Measurements from ENCODE around the gene C9orf152. TPM values are rescaled to one million over a fixed set of nuclear protein-coding genes. Genes with fewer than 3 reads are reported as not detected.
A peak's percentile ranks its signal among the peaks of the same experiment; 100 is the strongest.
"Not testable (repeated sequence)": the region's sequence is repeated elsewhere in the genome, so short reads cannot be mapped to it uniquely, and the experiment has no call there.

The C9orf152 gene
- total RNA-seq, 4 donors from 2014 or later: not detected

- no peak for TF ChIP-seq CTCF (IDR thresholded peaks at IDR 0.05)
- DNase-seq (ENCODE audit: low spot score): no peak
- ATAC-seq (ENCODE audit: low FRiP score): no peak
These were observed 44.7 kb upstream of the C9orf152 start for GRCh38 chr9:110252509-110253139.

GRCh38 chr9:110251770-110252169 is 43.8 kb upstream of the C9orf152 start:
- ATAC-seq (ENCODE audit: low FRiP score); DNase-seq (ENCODE audit: low spot score): not testable (repeated sequence)

GRCh38 chr9:110251212-110251611 is 43.3 kb upstream of the C9orf152 start:
- TF ChIP-seq CTCF (IDR thresholded peaks at IDR 0.05): no peak
- ATAC-seq (ENCODE audit: low FRiP score) (no peak), DNase-seq (ENCODE audit: low spot score) (no peak)

- TF ChIP-seq CTCF (IDR thresholded peaks at IDR 0.05): no peak
- DNase-seq (ENCODE audit: low spot score) (no peak), ATAC-seq (ENCODE audit: low FRiP score) (no peak)
These were observed 41.6 kb upstream of the C9orf152 start for GRCh38 chr9:110249603-110250002.

- no peak for DNase-seq (ENCODE audit: low spot score)
- peak; percentile 50 for ATAC-seq (ENCODE audit: low FRiP score)
- TF ChIP-seq CTCF (IDR thresholded peaks at IDR 0.05): no peak
These were observed 40.4 kb upstream of the C9orf152 start for GRCh38 chr9:110248361-110248760.

GRCh38 chr9:110246214-110246613 is 38.3 kb upstream of the C9orf152 start:
- DNase-seq (ENCODE audit: low spot score) (no peak), ATAC-seq (ENCODE audit: low FRiP score) (no peak)
- no peak for TF ChIP-seq CTCF (IDR thresholded peaks at IDR 0.05)

GRCh38 chr9:110244616-110245015 is 36.7 kb upstream of the C9orf152 start:
- no peak for TF ChIP-seq CTCF (IDR thresholded peaks at IDR 0.05)
- DNase-seq (ENCODE audit: low spot score): no peak
- no peak for ATAC-seq (ENCODE audit: low FRiP score)

Data from omental fat pad (tissue), 4 donors.